HepG2 (cell line): ENCODE results near the gene PIK3CD. TPM values are rescaled to one million over a fixed set of nuclear protein-coding genes. Genes with fewer than 3 reads are reported as not detected.

ENCODE experiments used
- FIP1L1 ChIP-seq: fragments of 200-400 bp; formaldehyde crosslinking; IDR thresholded peaks from 2 replicates; pipeline ENCODE4 v1.6.1; 2018; ENCODE audit warnings: low read depth, mild to moderate bottlenecking, low read length, moderate library complexity, borderline replicate concordance; ENCODE audit not compliant: insufficient read depth
- KAT8 ChIP-seq: IDR thresholded peaks from 2 replicates; pipeline ENCODE4 v1.6.1; 2016; ENCODE audit warnings: missing genetic modification reagents, missing compliant biosample characterization
- MEIS2 ChIP-seq: sonication (generic); formaldehyde crosslinking; IDR thresholded peaks from 2 replicates; pipeline ENCODE4 v1.9.0; 2021; ENCODE audit warnings: mild to moderate bottlenecking, missing genetic modification reagents
- MIER3 ChIP-seq: IDR thresholded peaks from 2 replicates; pipeline ENCODE4 v1.6.1; 2016; ENCODE audit warnings: missing compliant biosample characterization, borderline replicate concordance
- NCOR1 ChIP-seq: fragments of 200-600 bp; sonication (generic); IDR thresholded peaks from 2 replicates; pipeline ENCODE4 v1.7.0; 2017; ENCODE audit warnings: antibody characterized with exemption, low read length, borderline replicate concordance
- PCBP1 ChIP-seq: fragments of 200-400 bp; formaldehyde crosslinking; IDR thresholded peaks from 2 replicates; pipeline ENCODE4 v1.6.1; 2017; ENCODE audit warnings: mild to moderate bottlenecking, low read depth, low read length, borderline replicate concordance
- RBFOX2 ChIP-seq: fragments of 200-400 bp; formaldehyde crosslinking; IDR thresholded peaks from 2 replicates; pipeline ENCODE4 v1.6.1; 2017; ENCODE audit warnings: low read depth, mild to moderate bottlenecking, low read length
- SPEN ChIP-seq: sonication (generic); formaldehyde crosslinking; IDR thresholded peaks from 2 replicates; pipeline ENCODE4 v1.5.1; 2020; ENCODE audit warnings: low read depth, mild to moderate bottlenecking, missing genetic modification reagents
- TBX2 ChIP-seq: sonication (generic); formaldehyde crosslinking; IDR thresholded peaks from 2 replicates; pipeline ENCODE4 v1.5.0; 2020; ENCODE audit warnings: missing genetic modification reagents, mild to moderate bottlenecking, borderline replicate concordance
- ZNF558 ChIP-seq: sonication (generic); formaldehyde crosslinking; IDR thresholded peaks from 2 replicates; pipeline ENCODE4 v1.9.0; 2022; ENCODE audit warnings: mild to moderate bottlenecking, missing genetic modification reagents, borderline replicate concordance
- ZNF660 ChIP-seq: sonication (generic); formaldehyde crosslinking; IDR thresholded peaks from 2 replicates; pipeline ENCODE4 v1.5.1; 2020; ENCODE audit warnings: mild to moderate bottlenecking, low read depth, missing genetic modification reagents, borderline replicate concordance
- ZNF850 ChIP-seq: sonication (generic); formaldehyde crosslinking; conservative IDR thresholded peaks from 2 replicates; pipeline ENCODE4 v1.9.0; 2021; ENCODE audit warnings: mild to moderate bottlenecking, missing genetic modification reagents
- polyA plus RNA-seq, 8 experiments: library from polyadenylated mRNA; depleted of rRNA in 3 of 8; stranded (reverse) in 7 of 8; unstranded in 1 of 8; fragments of >200 nt; fragmentation: Illumina TruSeq in 4 of 8; extraction: Trizol in 4 of 8; gene quantifications; 2 replicates each; pipeline versions ENCODE4 v1.2.1 to v1.2.3, GENCODE V29; 2011 to 2016; ENCODE audit warnings: low read depth in 4 of 8, missing spikeins in 1 of 8, mixed read lengths in 1 of 8; ENCODE audit not compliant: insufficient read depth in 1 of 8
- total RNA-seq, 5 experiments: library from RNA; depleted of rRNA; stranded (reverse); fragments of >200 nt; fragmentation: Illumina TruSeq; extraction: Trizol; gene quantifications; 2 replicates each; pipeline ENCODE4 v1.2.3, GENCODE V29; 2016; ENCODE audit warnings: low read depth in 1 of 5
- TF ChIP-seq, protein P1 (sequence below), 2 experiments: sonication (generic) in 1 of 2; formaldehyde crosslinking in 1 of 2; IDR thresholded peaks; 2 replicates each; pipeline versions ENCODE4 v1.5.1 to v1.6.1; 2011 to 2020; ENCODE audit warnings: borderline replicate concordance in 1 of 2, low read depth in 1 of 2, low read length in 1 of 2, mild to moderate bottlenecking in 1 of 2, missing genetic modification reagents in 1 of 2, moderate library complexity in 1 of 2
- TF ChIP-seq, protein P2 (sequence below): sonication (generic); formaldehyde crosslinking; conservative IDR thresholded peaks from 2 replicates; pipeline ENCODE4 v1.5.0; 2020; ENCODE audit warnings: missing genetic modification reagents
- TF ChIP-seq, protein P3 (sequence below): sonication (generic); formaldehyde crosslinking; IDR thresholded peaks from 2 replicates; pipeline ENCODE4 v1.9.0; 2022; ENCODE audit warnings: missing genetic modification reagents, mild to moderate bottlenecking, borderline replicate concordance
- TF ChIP-seq, protein P4 (sequence below): sonication (generic); formaldehyde crosslinking; IDR thresholded peaks from 2 replicates; pipeline ENCODE4 v1.5.0; 2020; ENCODE audit warnings: missing genetic modification reagents
- TF ChIP-seq, protein P5 (sequence below): IDR thresholded peaks from 2 replicates; pipeline ENCODE4 v1.6.1; 2012; ENCODE audit warnings: inconsistent platforms
- TF ChIP-seq, protein P6 (sequence below): sonication (generic); formaldehyde crosslinking; IDR thresholded peaks from 2 replicates; pipeline ENCODE4 v1.4.0; 2020; ENCODE audit warnings: mild to moderate bottlenecking, missing genetic modification reagents

Gene PIK3CD
- total and polyA plus RNA-seq, 2 of the 13 experiments (the other 11 are each of a cell fraction or from before 2014, with no cell fraction given) = 7.1 to 10.0 TPM

DNA sequence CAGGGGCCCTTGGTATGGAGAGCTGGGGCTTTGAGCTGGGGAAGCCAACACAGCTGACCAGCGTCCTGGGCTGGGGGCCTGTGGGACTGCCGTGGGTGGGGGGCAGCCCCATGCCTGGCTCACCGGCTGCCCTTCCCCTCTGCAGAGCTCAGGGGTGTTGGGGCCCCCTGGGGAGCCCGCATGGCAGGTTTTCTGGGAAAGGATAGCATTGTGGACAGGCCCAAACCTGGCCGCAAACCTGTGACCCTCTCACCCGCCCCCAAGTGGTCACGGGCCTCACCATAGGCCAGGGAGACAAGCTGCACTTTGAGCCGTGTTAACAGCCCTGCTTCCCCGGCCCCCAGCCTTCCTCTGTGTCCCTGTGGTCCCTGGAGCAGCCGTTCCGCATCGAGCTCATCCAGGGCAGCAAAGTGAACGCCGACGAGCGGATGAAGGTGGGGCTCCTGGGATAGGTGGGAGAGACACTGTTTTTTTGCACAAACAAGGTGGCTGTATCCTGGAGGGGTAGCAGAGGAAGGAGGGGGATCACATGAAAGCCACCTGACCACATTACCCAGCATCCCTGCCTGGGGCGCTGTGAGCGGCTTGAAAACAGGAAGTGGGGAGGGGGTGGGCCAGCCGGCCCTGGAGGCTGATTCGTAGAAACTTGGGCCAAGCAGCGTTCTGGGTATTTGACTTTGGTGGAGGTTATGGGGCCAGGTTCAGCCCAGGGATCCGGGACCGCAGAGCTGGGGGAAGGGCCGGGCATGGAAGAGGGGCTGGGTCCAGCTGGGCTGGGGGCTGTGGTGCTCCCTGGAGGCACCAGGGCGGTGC, 65.9 kb downstream of the PIK3CD start (continued):
- TF ChIP-seq, protein P1, sequence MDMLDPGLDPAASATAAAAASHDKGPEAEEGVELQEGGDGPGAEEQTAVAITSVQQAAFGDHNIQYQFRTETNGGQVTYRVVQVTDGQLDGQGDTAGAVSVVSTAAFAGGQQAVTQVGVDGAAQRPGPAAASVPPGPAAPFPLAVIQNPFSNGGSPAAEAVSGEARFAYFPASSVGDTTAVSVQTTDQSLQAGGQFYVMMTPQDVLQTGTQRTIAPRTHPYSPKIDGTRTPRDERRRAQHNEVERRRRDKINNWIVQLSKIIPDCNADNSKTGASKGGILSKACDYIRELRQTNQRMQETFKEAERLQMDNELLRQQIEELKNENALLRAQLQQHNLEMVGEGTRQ (IDR thresholded peaks at IDR 0.05; ENCODE audit: low read depth, low read length) = peak; percentile 60; the same call in 1 of the 2 replicates
- TF ChIP-seq, protein P1 (CRISPR knock-in tag; IDR thresholded peaks at IDR 0.05; ENCODE audit: borderline replicate concordance) = peak; percentile 92
- TF ChIP-seq FIP1L1 (peak; percentile 67; the same call in 1 of the 2 replicates), MEIS2 (CRISPR knock-in tag) (peak; percentile 45; the same call in 1 of the 2 replicates), RBFOX2 (peak; percentile 81), ZNF660 (CRISPR knock-in tag) (no peak), PCBP1 (peak; percentile 90), KAT8 (peak; percentile 95), TBX2 (CRISPR knock-in tag) (peak; percentile 90), ZNF558 (CRISPR knock-in tag) (no peak; the same call in 1 of the 2 replicates), NCOR1 (peak; percentile 75; the same call in 1 of the 2 replicates), MIER3 (peak; percentile 87), SPEN (CRISPR knock-in tag) (peak; percentile 88), ZNF850 (CRISPR knock-in tag) (no peak)
- TF ChIP-seq, protein P2, sequence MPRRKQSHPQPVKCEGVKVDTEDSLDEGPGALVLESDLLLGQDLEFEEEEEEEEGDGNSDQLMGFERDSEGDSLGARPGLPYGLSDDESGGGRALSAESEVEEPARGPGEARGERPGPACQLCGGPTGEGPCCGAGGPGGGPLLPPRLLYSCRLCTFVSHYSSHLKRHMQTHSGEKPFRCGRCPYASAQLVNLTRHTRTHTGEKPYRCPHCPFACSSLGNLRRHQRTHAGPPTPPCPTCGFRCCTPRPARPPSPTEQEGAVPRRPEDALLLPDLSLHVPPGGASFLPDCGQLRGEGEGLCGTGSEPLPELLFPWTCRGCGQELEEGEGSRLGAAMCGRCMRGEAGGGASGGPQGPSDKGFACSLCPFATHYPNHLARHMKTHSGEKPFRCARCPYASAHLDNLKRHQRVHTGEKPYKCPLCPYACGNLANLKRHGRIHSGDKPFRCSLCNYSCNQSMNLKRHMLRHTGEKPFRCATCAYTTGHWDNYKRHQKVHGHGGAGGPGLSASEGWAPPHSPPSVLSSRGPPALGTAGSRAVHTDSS (CRISPR knock-in tag) = no peak
- TF ChIP-seq, protein P3, sequence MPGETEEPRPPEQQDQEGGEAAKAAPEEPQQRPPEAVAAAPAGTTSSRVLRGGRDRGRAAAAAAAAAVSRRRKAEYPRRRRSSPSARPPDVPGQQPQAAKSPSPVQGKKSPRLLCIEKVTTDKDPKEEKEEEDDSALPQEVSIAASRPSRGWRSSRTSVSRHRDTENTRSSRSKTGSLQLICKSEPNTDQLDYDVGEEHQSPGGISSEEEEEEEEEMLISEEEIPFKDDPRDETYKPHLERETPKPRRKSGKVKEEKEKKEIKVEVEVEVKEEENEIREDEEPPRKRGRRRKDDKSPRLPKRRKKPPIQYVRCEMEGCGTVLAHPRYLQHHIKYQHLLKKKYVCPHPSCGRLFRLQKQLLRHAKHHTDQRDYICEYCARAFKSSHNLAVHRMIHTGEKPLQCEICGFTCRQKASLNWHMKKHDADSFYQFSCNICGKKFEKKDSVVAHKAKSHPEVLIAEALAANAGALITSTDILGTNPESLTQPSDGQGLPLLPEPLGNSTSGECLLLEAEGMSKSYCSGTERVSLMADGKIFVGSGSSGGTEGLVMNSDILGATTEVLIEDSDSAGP (CRISPR knock-in tag) = peak; percentile 72
- TF ChIP-seq, protein P4, sequence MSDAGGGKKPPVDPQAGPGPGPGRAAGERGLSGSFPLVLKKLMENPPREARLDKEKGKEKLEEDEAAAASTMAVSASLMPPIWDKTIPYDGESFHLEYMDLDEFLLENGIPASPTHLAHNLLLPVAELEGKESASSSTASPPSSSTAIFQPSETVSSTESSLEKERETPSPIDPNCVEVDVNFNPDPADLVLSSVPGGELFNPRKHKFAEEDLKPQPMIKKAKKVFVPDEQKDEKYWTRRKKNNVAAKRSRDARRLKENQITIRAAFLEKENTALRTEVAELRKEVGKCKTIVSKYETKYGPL (CRISPR knock-in tag) = no peak
- TF ChIP-seq, protein P5, sequence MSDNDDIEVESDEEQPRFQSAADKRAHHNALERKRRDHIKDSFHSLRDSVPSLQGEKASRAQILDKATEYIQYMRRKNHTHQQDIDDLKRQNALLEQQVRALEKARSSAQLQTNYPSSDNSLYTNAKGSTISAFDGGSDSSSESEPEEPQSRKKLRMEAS = peak; percentile 82
- TF ChIP-seq, protein P6, sequence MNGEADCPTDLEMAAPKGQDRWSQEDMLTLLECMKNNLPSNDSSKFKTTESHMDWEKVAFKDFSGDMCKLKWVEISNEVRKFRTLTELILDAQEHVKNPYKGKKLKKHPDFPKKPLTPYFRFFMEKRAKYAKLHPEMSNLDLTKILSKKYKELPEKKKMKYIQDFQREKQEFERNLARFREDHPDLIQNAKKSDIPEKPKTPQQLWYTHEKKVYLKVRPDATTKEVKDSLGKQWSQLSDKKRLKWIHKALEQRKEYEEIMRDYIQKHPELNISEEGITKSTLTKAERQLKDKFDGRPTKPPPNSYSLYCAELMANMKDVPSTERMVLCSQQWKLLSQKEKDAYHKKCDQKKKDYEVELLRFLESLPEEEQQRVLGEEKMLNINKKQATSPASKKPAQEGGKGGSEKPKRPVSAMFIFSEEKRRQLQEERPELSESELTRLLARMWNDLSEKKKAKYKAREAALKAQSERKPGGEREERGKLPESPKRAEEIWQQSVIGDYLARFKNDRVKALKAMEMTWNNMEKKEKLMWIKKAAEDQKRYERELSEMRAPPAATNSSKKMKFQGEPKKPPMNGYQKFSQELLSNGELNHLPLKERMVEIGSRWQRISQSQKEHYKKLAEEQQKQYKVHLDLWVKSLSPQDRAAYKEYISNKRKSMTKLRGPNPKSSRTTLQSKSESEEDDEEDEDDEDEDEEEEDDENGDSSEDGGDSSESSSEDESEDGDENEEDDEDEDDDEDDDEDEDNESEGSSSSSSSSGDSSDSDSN (CRISPR knock-in tag) = peak; percentile 80
